PC-9 (cell line): Measurements from ENCODE around the gene PER1.
"Not testable (repeated sequence)": the region's sequence is repeated elsewhere in the genome, so short reads cannot be mapped to it uniquely, and the experiment has no call there.

Source experiments
- EZH2 ChIP-seq: fragments of 200-600 bp; sonication (generic); IDR thresholded peaks from 2 replicates; pipeline ENCODE4 v1.8.0; 2017; ENCODE audit warnings: antibody characterized with exemption, low read depth
- TF ChIP-seq, protein P1 (sequence below): fragments of 200-600 bp; sonication (generic); conservative IDR thresholded peaks from 2 replicates; pipeline ENCODE4 v1.6.1; 2017; ENCODE audit warnings: mixed run types, antibody characterized with exemption, mild to moderate bottlenecking, moderate library complexity

DNA sequence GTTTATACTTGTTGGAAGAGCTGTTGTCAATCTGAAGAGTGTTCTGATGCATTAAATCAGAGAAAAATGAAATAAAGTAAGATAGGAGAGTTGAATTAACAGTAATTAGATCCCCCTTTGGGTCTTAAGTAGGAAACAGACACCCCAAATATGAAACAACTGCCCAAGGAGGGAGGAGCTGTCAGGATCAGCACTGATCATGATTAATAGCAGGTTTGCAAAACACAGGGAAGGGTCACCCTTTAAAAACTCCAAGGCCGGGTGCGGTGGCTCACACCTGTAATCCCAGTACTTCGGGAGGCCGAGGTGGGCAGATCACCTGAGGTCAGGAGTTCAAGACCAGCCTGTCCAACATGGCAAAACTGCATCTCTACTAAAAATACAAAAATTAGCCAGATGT lies 45.2 kb downstream of the PER1 start:
- TF ChIP-seq, protein P1, sequence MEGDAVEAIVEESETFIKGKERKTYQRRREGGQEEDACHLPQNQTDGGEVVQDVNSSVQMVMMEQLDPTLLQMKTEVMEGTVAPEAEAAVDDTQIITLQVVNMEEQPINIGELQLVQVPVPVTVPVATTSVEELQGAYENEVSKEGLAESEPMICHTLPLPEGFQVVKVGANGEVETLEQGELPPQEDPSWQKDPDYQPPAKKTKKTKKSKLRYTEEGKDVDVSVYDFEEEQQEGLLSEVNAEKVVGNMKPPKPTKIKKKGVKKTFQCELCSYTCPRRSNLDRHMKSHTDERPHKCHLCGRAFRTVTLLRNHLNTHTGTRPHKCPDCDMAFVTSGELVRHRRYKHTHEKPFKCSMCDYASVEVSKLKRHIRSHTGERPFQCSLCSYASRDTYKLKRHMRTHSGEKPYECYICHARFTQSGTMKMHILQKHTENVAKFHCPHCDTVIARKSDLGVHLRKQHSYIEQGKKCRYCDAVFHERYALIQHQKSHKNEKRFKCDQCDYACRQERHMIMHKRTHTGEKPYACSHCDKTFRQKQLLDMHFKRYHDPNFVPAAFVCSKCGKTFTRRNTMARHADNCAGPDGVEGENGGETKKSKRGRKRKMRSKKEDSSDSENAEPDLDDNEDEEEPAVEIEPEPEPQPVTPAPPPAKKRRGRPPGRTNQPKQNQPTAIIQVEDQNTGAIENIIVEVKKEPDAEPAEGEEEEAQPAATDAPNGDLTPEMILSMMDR = not testable (repeated sequence)
- not testable (repeated sequence) for TF ChIP-seq EZH2
